HK-2 (cell line): ENCODE results near the gene LRRC27.
"Not testable (repeated sequence)": the region's sequence is repeated elsewhere in the genome, so short reads cannot be mapped to it uniquely, and the experiment has no call there.

Experiments
- DNase-seq: peaks from one replicate; pipeline ENCODE4 v3.0.0-alpha.2; 2018; ENCODE audit not compliant: unreplicated experiment

The LRRC27 gene

GRCh38 chr10:132331601-132332432, at the start of gene LRRC27:
Gene LRRC27 (plus strand): TSS chr10:132332193. CDS start chr10:132333525, 1,332 bp downstream.
- DNase-seq, result peak; percentile 100

GRCh38 chr10:132282667-132283603, 49.1 kb upstream of the LRRC27 start:
- no peak for DNase-seq

- DNase-seq, result no peak
Observed at GRCh38 chr10:132283604-132284382, 48.2 kb upstream of the LRRC27 start.

GRCh38 chr10:132289439-132289838, 42.6 kb upstream of the LRRC27 start:
- no peak for DNase-seq

DNA sequence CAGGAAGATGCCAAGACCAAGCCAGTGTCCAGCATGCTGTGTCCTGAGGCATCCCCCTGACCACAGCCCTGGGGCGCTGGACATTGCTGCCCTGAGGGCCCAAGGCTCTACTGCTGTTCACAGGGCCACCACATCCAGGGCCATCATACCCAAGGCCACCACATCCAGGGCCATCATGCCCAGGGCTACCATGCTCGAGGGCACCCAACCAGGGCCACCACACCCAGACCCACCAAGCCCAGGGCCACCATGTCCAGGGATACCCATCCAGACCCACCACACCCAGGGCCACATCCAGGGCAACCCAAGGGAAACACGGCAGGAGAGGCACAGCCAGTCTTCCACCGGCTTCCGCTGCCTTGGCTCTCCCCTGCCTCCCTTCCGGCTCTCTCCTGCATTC, 41.4 kb upstream of the LRRC27 start:
- no peak for DNase-seq

DNA sequence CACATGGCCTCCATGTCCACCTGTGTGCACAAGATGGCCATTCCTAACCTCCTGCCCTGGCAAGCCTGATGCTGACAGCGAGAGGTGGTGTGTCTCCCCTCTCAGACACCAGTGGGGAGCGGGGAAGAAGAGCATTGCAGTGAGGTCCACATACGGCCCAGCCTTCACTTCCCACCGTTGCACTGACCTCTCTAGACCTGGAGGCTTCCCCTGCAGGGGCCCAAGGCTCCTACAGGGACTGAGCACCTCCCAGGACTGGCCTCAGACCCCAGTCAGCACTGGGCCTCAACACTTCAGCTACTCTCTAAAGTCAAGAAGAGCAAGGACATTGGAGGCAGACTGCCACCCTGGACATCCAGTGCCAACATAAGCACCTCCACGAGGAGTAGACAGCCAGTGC, 40.2 kb upstream of the LRRC27 start:
- DNase-seq, result no peak

GRCh38 chr10:132292287-132293200, 39.4 kb upstream of the LRRC27 start:
- no peak for DNase-seq

DNA sequence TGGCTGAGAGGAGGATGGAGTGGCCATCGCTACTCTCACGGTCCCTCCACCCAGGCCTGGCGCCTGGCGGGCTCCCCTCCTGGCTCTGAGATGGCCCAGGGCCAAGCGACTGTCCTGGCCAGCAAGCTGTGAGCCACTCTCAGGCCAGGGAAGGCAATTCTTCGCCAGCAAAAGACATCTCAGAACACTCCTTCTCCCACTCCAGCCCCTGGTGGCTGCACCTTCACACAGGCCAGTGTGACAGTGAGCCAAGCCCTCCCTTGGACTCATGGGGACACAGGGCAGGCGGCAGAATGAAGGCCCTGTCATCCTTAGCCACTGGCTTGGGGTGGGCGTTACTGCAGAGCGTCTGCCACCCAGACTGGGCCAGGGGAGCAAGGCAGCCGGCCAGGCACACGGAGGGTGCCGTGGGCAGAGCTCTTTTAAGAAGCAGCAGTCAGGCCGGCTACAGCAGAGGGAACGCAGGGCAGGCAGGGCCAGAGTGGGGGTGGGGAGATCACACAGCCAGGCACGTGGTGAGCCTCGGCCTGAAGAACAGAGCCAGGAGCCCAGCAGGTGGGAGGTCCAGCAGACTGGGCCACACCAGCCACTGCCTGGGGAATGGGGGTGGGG, 38.7 kb upstream of the LRRC27 start:
- DNase-seq, result no peak

GRCh38 chr10:132293813-132294520, 38.0 kb upstream of the LRRC27 start:
- DNase-seq, result no peak

- no peak for DNase-seq
Observed at GRCh38 chr10:132294561-132295318, 37.3 kb upstream of the LRRC27 start.

DNA sequence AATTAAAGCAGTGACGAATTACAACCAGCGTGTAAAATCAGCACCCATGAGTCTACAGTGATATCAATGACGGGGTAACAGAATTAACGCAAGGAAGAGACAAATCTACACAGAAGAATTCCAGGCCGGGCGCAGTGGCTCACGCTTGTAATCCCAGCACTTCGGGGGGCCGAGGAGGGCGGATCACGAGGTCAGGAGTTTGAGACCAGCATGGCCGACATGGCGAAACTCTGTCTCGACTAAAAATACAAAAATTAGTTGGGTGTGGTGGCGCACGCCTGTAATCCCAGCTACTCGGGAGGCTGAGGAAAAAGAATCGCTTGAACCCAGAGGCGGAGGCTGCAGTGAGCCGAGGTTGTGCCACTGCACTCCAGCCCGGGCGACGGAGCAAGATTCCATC, 36.5 kb upstream of the LRRC27 start:
- DNase-seq, result not testable (repeated sequence)

DNA sequence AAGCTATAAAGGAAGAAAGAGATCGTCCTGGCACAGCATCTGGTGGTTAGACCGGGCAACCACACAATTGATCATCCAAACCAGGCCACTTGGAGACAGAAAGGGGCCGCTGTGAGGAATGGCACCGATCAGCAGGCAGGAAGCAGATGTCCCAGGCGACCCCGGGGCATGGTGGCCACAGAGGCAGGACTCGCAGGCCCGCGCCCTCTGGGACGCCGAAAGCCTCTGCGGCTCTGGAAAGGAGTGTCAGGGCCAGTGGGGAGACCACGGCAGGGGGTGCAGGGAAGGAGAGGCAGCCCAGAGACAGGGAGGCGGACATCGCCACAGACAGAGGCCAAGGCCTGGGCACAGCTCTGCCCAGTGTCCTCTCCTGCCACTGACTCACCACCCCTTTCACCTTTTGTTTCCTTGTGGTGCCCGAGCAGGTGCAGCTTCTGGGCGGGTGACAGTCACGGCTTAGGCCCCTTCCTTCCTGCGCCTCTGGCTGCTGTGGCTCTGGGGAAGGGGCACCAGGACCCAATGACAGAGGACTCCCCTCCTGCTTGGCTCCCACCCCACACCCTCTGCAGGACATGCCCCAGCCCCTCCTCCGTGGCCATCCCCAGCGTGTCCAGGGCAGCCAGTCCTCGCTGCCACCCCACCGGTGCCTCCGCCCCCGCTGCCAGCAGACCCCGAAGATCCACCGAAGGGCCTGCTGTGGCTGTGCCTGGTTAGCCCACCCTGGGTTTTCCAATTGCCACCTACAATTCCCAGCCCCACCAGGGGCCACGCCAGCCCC, 35.1 kb upstream of the LRRC27 start:
- no peak for DNase-seq

DNA sequence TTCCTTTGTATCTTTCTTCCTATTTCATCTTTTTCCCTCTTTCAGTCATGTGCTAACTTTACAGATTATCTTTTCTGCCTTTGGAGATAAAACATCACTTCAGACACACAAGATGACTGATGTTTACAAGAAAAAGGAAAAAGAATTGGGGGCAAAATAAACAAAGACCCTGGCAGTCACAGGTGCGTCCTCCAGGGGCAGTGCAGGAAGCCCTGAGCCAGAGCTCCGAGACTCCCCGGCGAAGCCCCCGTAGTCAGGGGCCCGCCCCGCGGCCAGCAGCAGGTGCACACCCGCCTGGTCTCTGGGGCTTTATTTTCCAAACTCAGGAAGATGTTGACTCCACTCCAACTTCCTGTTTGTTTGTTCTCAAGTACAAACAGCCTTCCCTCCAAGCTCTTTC, 34.5 kb upstream of the LRRC27 start:
- no peak for DNase-seq

- DNase-seq, result no peak
Observed at GRCh38 chr10:132298038-132298881, 33.7 kb upstream of the LRRC27 start.

- DNase-seq, result no peak
Observed at GRCh38 chr10:132299371-132300336, 32.3 kb upstream of the LRRC27 start.

DNA sequence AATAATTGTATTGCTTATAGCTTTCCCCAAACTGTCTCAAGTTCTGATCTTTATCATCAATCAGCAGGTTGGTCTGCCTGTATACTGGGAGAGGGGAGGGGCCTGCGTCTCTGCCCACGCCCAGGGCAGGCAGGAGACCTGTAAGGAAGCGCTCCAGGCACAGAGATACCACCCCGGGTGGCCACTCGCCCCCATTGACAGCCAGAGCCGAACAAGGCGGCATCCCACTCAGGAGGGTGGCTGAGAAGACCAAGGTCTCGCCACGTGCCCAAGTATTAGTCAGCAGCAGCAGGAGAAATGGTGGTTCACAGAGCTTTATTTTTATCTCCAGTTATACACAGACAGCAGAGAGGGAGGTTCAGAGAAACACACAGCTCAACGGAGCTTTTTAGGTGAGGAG, 31.4 kb upstream of the LRRC27 start:
- no peak for DNase-seq
